Naive thymus-derived CD4-positive, alpha-beta T cell (primary cell): Measurements from ENCODE around the gene RBL1. TPM values are rescaled to one million over a fixed set of nuclear protein-coding genes. Genes with fewer than 3 reads are reported as not detected.
"Not testable (repeated sequence)": the region's sequence is repeated elsewhere in the genome, so short reads cannot be mapped to it uniquely, and the experiment has no call there.

ENCODE experiments used
- ATAC-seq: fragments of 150-1000 bp; cut with Tn5 transposase; 2 replicates; pipeline ENCODE4 v1.10.0; 2021; ENCODE audit warnings: mild to moderate bottlenecking, moderate library complexity
- CTCF ChIA-PET: fragments of 350-600 bp; sonication (Branson Sonifier 250); formaldehyde crosslinking; loops from one replicate; lab custom pipeline; 2021; ENCODE audit warnings: antibody characterized with exemption; lab: Charles Lee
- POLR2A ChIA-PET: fragments of 350-600 bp; sonication (Branson Sonifier 250); formaldehyde crosslinking; loops from one replicate; lab custom pipeline; 2021; ENCODE audit warnings: antibody characterized with exemption, inconsistent platforms; lab: Charles Lee
- DNase-seq, 9 donors: peaks; one replicate each; pipeline versions ENCODE4 v3.0.0 to v3.0.0-alpha.2; 2020 to 2022; ENCODE audit warnings: mixed read lengths in 1 of 9
- H3K27ac ChIP-seq: one replicate; pipeline ENCODE4 v1.7.0; 2013; ENCODE audit warnings: mild to moderate bottlenecking, low read depth, low read length, moderate library complexity
- H3K27me3 ChIP-seq, 2 donors: one replicate each; pipeline ENCODE4 v1.7.0; 2013; ENCODE audit warnings: low read length in 2 of 2, mild to moderate bottlenecking in 2 of 2, moderate library complexity in 2 of 2; ENCODE audit not compliant: control insufficient read depth in 2 of 2, insufficient read depth in 2 of 2
- H3K36me3 ChIP-seq, 3 experiments: 1 replicate in 2 of 3; 2 replicates in 1 of 3; pipeline ENCODE4 v1.7.0; 2013; ENCODE audit warnings: low read length in 3 of 3, mild to moderate bottlenecking in 3 of 3, moderate library complexity in 1 of 3; ENCODE audit not compliant: insufficient read depth in 3 of 3, control insufficient read depth in 2 of 3
- H3K4me1 ChIP-seq, 2 donors: one replicate each; pipeline ENCODE4 v1.7.0; 2013; ENCODE audit warnings: low read length in 2 of 2, mild to moderate bottlenecking in 2 of 2, moderate library complexity in 1 of 2; ENCODE audit not compliant: control insufficient read depth in 2 of 2, insufficient read depth in 2 of 2
- H3K4me3 ChIP-seq: 2 replicates; pipeline ENCODE4 v1.7.0; 2013; ENCODE audit warnings: mild to moderate bottlenecking, low read length
- H3K9me3 ChIP-seq, 3 experiments: 1 replicate in 2 of 3; 2 replicates in 1 of 3; pipeline ENCODE4 v1.7.0; 2013; ENCODE audit warnings: low read length in 3 of 3; ENCODE audit not compliant: control insufficient read depth in 2 of 3
- H3K27ac Mint-ChIP-seq, 9 donors: one replicate each; pipeline ENCODE4 v1.8.0; 2020 to 2022; ENCODE audit warnings: mixed read lengths in 9 of 9, mild to moderate bottlenecking in 8 of 9, moderate library complexity in 5 of 9, inconsistent platforms in 2 of 9
- H3K27me3 Mint-ChIP-seq, 5 donors: one replicate each; pipeline ENCODE4 v1.8.0; 2021 to 2022; ENCODE audit warnings: mixed read lengths in 5 of 5, mild to moderate bottlenecking in 1 of 5
- H3K36me3 Mint-ChIP-seq, 5 donors: one replicate each; pipeline ENCODE4 v1.8.0; 2020 to 2022; ENCODE audit warnings: mixed read lengths in 5 of 5, mild to moderate bottlenecking in 3 of 5, inconsistent platforms in 1 of 5
- H3K4me1 Mint-ChIP-seq, 7 donors: one replicate each; pipeline ENCODE4 v1.8.0; 2020 to 2022; ENCODE audit warnings: mixed read lengths in 7 of 7, mild to moderate bottlenecking in 3 of 7, inconsistent platforms in 1 of 7
- H3K4me3 Mint-ChIP-seq, 10 donors: one replicate each; pipeline ENCODE4 v1.8.0; 2020 to 2022; ENCODE audit warnings: mild to moderate bottlenecking in 10 of 10, mixed read lengths in 10 of 10, moderate library complexity in 6 of 10, inconsistent platforms in 2 of 10
- H3K9me3 Mint-ChIP-seq, 11 donors: one replicate each; pipeline ENCODE4 v1.8.0; 2020 to 2022; ENCODE audit warnings: mixed read lengths in 11 of 11, mild to moderate bottlenecking in 4 of 11, inconsistent platforms in 1 of 11, moderate library complexity in 1 of 11
- intact Hi-C, 2 donors: fragments of 100-400 bp; cut with micrococcal nuclease; formaldehyde crosslinking; loops; one replicate each; pipeline ENCODE4 v1.15.1; 2023
- polyA plus RNA-seq, 2 donors: library from polyadenylated mRNA; unstranded; fragments of 300-500 nt; fragmentation: Illumina TruSeq; gene quantifications; one replicate each; pipeline ENCODE4 v1.2.3, GENCODE V29; 2021
- total RNA-seq, 6 experiments: library from RNA in 5 of 6; stranded (reverse) in 5 of 6; gene quantifications; 1 replicate in 5 of 6; 2 replicates in 1 of 6; pipeline ENCODE4 v1.2.3 and lab custom pipeline; 2021 to 2026

RBL1 gene
- total and polyA plus RNA-seq, 7 experiments from 2014 or later: 10.0 to 51.2 (median 28.3) TPM

- H3K36me3 ChIP-seq: no peaks in the 10 kb centered on the region
- DNase-seq: peak in 7 of 9 donors; percentile 45 to 68 (median 55)
- Mint-ChIP-seq H3K4me1 (peaks cover 43 to 69% (median 64%) of the 10 kb centered on the region in 7 donors), H3K9me3 (peaks cover 0 to 9% (median 4%) of the 10 kb centered on the region in 11 donors), H3K27ac (peak overlapping the region; percentile 68 to 100 (median 98)), H3K4me3 (peak overlapping the region in 9 of 10 donors; percentile 44 to 91 (median 68)), H3K27me3 (no peaks in the 10 kb centered on the region), H3K36me3 (peaks cover 0 to 20% (median 8%) of the 10 kb centered on the region in 5 donors)
- peak overlapping the region; percentile 13 for H3K4me3 ChIP-seq
- peak; percentile 76 for ATAC-seq
- peak overlapping the region; percentile 74 for H3K27ac ChIP-seq
- H3K4me1 ChIP-seq: peaks cover 22 to 58% of the 10 kb centered on the region in 2 donors
- H3K27me3 ChIP-seq: no peaks in the 10 kb centered on the region
- intact Hi-C loops: loop anchor here in 1 of 2 donors (1.0 kb wide), 2 partner anchors 8 to 12 kb away; no protein-coding TSS in a partner anchor
- ChIA-PET POLR2A (interaction anchor here (0.7 to 1.9 kb wide), 5 partner anchors 12 to 47 kb away, joined by 3 to 10 read pairs (median 4); no protein-coding TSS in a partner anchor), CTCF (interaction anchor here (0.9 kb wide), 1 partner anchor 10 kb away, joined by 3 read pairs; no protein-coding TSS in a partner anchor)
- peaks cover 0 to 6% (median 0%) of the 10 kb centered on the region in 3 experiments for H3K9me3 ChIP-seq
Measured at GRCh38 chr20:36967636-36968035, 128.2 kb downstream of the RBL1 start.

- H3K27me3 Mint-ChIP-seq, H3K36me3 ChIP-seq, DNase-seq, H3K4me3 ChIP-seq, ATAC-seq, H3K27me3 ChIP-seq: not testable (repeated sequence)
- Histone ChIP-seq H3K4me1 (peaks cover 17 to 52% of the 10 kb centered on the region in 2 donors), H3K9me3 (peaks cover 0 to 10% (median 0%) of the 10 kb centered on the region in 3 experiments), H3K27ac (peak overlapping the region; percentile 74)
- peaks cover 0 to 23% (median 13%) of the 10 kb centered on the region in 5 donors for H3K36me3 Mint-ChIP-seq
- ChIA-PET POLR2A (interaction anchor here (0.7 to 1.9 kb wide), 7 partner anchors 11 to 50 kb away, joined by 3 to 10 read pairs (median 3); no protein-coding TSS in a partner anchor), CTCF (interaction anchor here (0.9 to 1.1 kb wide), 2 partner anchors 9 to 12 kb away, joined by 3 read pairs; no protein-coding TSS in a partner anchor)
- H3K4me3 Mint-ChIP-seq: peak overlapping the region in 7 of 10 donors; percentile 67 to 91 (median 68)
- peaks cover 0 to 16% (median 7%) of the 10 kb centered on the region in 11 donors for H3K9me3 Mint-ChIP-seq
- peak overlapping the region in 8 of 9 donors; percentile 95 to 100 (median 98) for H3K27ac Mint-ChIP-seq
- intact Hi-C loops: loop anchor here in 1 of 2 donors (1.0 kb wide), 2 partner anchors 8 to 12 kb away; no protein-coding TSS in a partner anchor
- peaks cover 42 to 69% (median 61%) of the 10 kb centered on the region in 7 donors for H3K4me1 Mint-ChIP-seq
Measured at GRCh38 chr20:36966965-36967364, 128.8 kb downstream of the RBL1 start.

DNA sequence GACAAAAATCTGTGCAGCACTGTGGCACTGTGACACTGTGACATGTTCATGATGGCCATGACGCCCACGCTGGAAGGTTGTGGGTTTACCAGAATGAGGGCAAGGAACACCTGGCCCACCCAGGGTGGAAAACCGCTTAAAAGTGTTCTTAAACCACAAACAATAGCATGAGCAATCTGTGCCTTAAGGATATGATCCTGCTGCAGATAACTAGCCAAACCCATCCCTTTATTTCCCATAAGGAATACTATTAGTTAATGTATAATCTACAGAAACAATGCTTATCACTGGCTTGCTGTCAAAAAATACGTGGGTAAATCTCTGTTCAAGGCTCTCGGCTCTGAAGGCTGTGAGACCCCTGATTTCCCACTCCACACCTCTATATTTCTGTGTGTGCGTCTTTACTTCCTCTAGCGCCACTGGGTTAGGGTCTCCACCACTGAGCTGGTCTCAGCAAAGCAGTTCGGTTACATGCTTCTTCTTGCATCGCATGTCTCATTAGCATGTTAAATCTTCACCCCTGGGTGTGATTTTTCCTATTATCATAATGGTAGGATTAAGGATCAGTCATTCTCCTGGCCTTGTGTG, 133.3 kb downstream of the RBL1 start:
- Mint-ChIP-seq H3K4me1 (peaks cover 18 to 48% (median 33%) of the 10 kb centered on the region in 7 donors), H3K9me3 (peaks cover 0 to 13% (median 7%) of the 10 kb centered on the region in 11 donors), H3K36me3 (peaks cover 0 to 19% (median 7%) of the 10 kb centered on the region in 5 donors), H3K4me3 (peak overlapping the region in 1 of 10 donors; percentile 8), H3K27ac (peak overlapping the region in 5 of 9 donors; percentile 16 to 71 (median 32))
- intact Hi-C loops, H3K36me3 ChIP-seq, H3K4me1 ChIP-seq, H3K27me3 Mint-ChIP-seq, DNase-seq, H3K27me3 ChIP-seq, H3K4me3 ChIP-seq, ATAC-seq, CTCF ChIA-PET, H3K27ac ChIP-seq: not testable (repeated sequence)
- POLR2A ChIA-PET: interaction anchor here (1.9 kb wide), 1 partner anchor 10 kb away, joined by 6 read pairs; no protein-coding TSS in a partner anchor
- H3K9me3 ChIP-seq: peaks cover 0 to 10% (median 0%) of the 10 kb centered on the region in 3 experiments

DNA sequence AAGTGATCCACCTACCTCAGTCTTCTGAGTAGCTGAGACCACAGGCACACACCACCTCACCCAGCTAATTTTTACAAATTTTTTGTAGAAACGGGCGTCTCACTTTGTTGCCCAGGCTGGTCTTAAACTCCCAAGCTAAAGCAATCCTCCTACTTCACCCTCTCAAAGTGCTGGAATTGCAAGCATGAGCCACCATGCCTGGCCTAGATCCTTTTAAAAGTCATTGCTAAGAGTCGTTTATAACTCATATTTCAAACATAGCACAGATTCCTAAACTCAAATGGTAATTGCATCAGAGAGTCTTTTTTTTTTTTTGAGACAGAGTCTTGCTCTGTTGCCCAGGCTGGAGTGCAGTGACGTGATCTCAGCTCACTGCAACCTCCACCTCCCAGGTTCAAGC, 136.6 kb downstream of the RBL1 start:
- ChIA-PET CTCF (interaction anchor here (0.7 kb wide), 1 partner anchor 12 kb away, joined by 4 read pairs; no protein-coding TSS in a partner anchor), POLR2A (interaction anchor here (1.5 to 2.8 kb wide), 2 partner anchors 11 to 16 kb away, joined by 4 to 13 read pairs; no protein-coding TSS in a partner anchor)
- no peaks in the 10 kb centered on the region for H3K27me3 Mint-ChIP-seq
- no peak overlapping the region for H3K4me3 Mint-ChIP-seq
- peaks cover 24 to 57% (median 30%) of the 10 kb centered on the region in 7 donors for H3K4me1 Mint-ChIP-seq
- Histone ChIP-seq H3K4me1 (peaks cover 14 to 15% of the 10 kb centered on the region in 2 donors), H3K36me3 (no peaks in the 10 kb centered on the region), H3K4me3 (no peak overlapping the region), H3K27me3 (no peaks in the 10 kb centered on the region), H3K27ac (no peak overlapping the region), H3K9me3 (peaks cover 0 to 10% (median 0%) of the 10 kb centered on the region in 3 experiments)
- H3K27ac Mint-ChIP-seq: peak overlapping the region in 3 of 9 donors; percentile 24 to 28 (median 25)
- ATAC-seq: no peak
- peaks cover 0 to 19% (median 7%) of the 10 kb centered on the region in 5 donors for H3K36me3 Mint-ChIP-seq
- DNase-seq: no peak
- intact Hi-C loops: no loop called here
- H3K9me3 Mint-ChIP-seq: peaks cover 0 to 13% (median 7%) of the 10 kb centered on the region in 11 donors

GRCh38 chr20:36957875-36958667, 137.7 kb downstream of the RBL1 start:
- intact Hi-C loops: no loop called here
- peaks cover 0 to 9% (median 0%) of the 10 kb centered on the region in 3 experiments for H3K9me3 ChIP-seq
- CTCF ChIA-PET: interaction anchor here (0.5 to 0.9 kb wide), 3 partner anchors 9 to 134 kb away, joined by 3 to 5 read pairs (median 3); no protein-coding TSS in a partner anchor
- no peaks in the 10 kb centered on the region for H3K36me3 ChIP-seq
- ATAC-seq (peak; percentile 86), DNase-seq (no peak)
- peaks cover 26 to 60% (median 33%) of the 10 kb centered on the region in 7 donors for H3K4me1 Mint-ChIP-seq
- POLR2A ChIA-PET: interaction anchor here (1.0 to 5.5 kb wide), 4 partner anchors 12 to 21 kb away, joined by 3 to 57 read pairs (median 8); no protein-coding TSS in a partner anchor
- peak overlapping the region in 5 of 9 donors; percentile 10 to 54 (median 14) for H3K27ac Mint-ChIP-seq
- H3K4me3 ChIP-seq: no peak overlapping the region
- no peaks in the 10 kb centered on the region for H3K27me3 Mint-ChIP-seq
- H3K4me1 ChIP-seq: peaks cover 14 to 17% of the 10 kb centered on the region in 2 donors
- peaks cover 0 to 19% (median 7%) of the 10 kb centered on the region in 5 donors for H3K36me3 Mint-ChIP-seq
- H3K9me3 Mint-ChIP-seq: peaks cover 0 to 13% (median 7%) of the 10 kb centered on the region in 11 donors
- H3K27me3 ChIP-seq: no peaks in the 10 kb centered on the region
- H3K27ac ChIP-seq: no peak overlapping the region
- H3K4me3 Mint-ChIP-seq: no peak overlapping the region
